Measurements from ENCODE around the gene JARID2.

The JARID2 gene

DNA sequence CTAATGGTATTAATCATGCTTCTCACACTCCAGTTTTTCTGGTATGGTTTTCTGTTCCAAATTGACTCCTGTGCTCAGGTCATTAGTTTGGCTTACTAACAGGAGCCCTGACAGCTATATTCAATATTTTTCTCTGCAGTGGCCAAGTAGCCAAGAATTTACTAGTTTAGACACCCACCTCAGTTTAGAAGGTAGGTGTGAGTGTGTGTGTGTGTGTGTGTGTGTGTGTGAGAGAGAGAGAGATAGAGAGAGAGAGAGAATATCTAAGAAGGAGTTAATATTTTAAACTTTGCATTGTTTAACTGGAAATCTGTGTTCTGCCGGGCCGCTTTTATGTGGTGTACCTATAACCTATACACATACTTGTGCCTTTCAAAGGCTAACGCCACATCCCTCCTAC lies 18.5 kb downstream of the JARID2 start:
- FAIRE-seq, result no peak

GRCh38 chr6:15264902-15265761 lies 19.3 kb downstream of the JARID2 start:
- DNase-seq (ENCODE audit: low spot score), result no peak

More for the DNA sequence above, 18.5 kb downstream of the JARID2 start:
- no peak for DNase-seq (ENCODE audit: low spot score)

DNA sequence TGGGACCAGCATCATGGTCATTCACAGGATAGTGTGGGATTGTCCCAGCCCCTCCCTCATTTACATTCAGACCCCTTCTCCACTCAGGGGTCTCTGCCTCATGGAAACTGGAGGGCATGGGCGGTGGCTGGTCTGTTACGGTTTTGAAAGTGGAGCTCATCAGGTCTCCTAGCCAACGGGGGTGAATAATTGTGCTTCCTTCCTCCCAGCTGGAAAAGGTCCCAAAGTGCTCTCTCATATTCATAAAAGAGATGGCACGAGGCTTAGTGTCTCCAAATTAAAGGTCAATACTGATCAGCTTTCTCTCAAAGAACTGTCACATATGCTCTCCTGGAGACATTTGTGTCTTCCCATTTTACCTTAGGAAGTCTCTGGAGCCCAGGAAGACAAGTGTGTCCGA lies 19.9 kb downstream of the JARID2 start:
- FAIRE-seq (no peak), DNase-seq (ENCODE audit: low spot score) (no peak)

More at GRCh38 chr6:15264902-15265761, 19.3 kb downstream of the JARID2 start:
- FAIRE-seq, result no peak

GRCh38 chr6:15266423-15266996 lies 20.6 kb downstream of the JARID2 start:
- no peak for DNase-seq (ENCODE audit: low spot score)

GRCh38 chr6:15267221-15267620 lies 21.4 kb downstream of the JARID2 start:
- no peak for FAIRE-seq
- no peak for DNase-seq (ENCODE audit: low spot score)

More at GRCh38 chr6:15266423-15266996, 20.6 kb downstream of the JARID2 start:
- FAIRE-seq, result no peak

DNA sequence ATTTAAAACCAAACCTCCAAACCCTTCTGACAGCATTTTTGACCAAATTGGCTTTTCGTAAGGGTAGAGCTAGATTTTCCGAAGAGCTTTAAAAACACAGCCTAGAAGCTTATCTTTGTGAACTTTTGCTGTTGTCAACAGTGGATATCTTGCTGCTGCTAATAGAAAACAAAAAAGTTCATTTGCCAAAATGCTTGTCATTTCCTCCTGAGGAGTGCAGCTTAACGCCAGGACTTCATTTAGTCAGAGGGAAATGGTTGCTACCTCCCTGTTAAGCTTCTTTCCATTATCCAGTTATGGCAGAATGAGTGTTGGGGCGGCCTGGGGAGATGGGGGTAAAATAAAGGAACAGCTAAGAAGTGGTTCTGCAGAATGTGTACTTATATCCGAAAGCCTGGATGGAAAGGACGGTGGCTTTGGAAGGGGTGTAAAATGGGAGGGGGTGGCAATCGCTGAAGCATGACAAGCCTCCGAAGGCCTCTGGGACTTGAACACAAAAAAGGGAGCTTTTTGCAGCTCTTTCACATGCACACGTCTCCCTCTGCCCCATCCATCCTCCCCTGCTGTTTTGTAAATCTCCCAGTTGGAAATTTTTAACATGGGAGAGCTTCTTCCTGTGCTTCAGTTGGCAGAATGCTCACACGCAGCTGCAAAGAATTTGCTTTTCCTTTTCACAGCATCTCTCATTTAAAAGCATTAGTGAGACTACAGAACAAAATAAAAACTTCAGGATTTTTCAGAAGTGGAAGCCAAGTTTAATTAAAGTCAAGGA lies 22.5 kb downstream of the JARID2 start:
- FAIRE-seq (no peak), DNase-seq (ENCODE audit: low spot score) (no peak)

- no peak for FAIRE-seq
Measured at GRCh38 chr6:15269011-15269410, 23.1 kb downstream of the JARID2 start.

GRCh38 chr6:15269619-15270018 lies 23.8 kb downstream of the JARID2 start:
- FAIRE-seq, result no peak

More at GRCh38 chr6:15269011-15269410, 23.1 kb downstream of the JARID2 start:
- DNase-seq (ENCODE audit: low spot score), result no peak

DNA sequence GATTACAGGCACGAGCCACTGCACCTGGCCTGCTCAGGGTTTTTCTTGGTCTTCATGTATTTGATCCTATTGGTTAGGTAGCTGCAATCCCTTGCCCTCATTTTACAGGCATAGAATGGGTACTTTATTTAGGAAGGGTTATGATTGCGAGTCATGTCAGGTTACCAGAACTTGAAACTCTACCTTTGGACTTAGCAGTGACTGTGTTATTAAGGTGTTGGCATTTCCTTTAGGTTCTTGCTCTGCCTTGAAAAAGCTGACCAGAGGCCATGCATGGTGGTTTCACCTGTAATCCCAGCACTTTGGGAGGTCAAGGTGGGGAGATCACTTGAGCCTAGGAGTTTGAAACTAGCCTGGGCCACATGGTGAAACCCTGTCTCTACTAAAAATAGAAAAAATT lies 24.5 kb downstream of the JARID2 start:
- DNase-seq (ENCODE audit: low spot score) (no peak), FAIRE-seq (no peak)

More at GRCh38 chr6:15269619-15270018, 23.8 kb downstream of the JARID2 start:
- no peak for DNase-seq (ENCODE audit: low spot score)

- no peak for DNase-seq (ENCODE audit: low spot score)
- no peak for FAIRE-seq
Measured at GRCh38 chr6:15272562-15272961, 26.7 kb downstream of the JARID2 start.

- FAIRE-seq (no peak), DNase-seq (ENCODE audit: low spot score) (no peak)
Measured at GRCh38 chr6:15274692-15275387, 29.0 kb downstream of the JARID2 start.

GRCh38 chr6:15276036-15276985 lies 30.4 kb downstream of the JARID2 start:
- DNase-seq (ENCODE audit: low spot score) (no peak), FAIRE-seq (no peak)

DNA sequence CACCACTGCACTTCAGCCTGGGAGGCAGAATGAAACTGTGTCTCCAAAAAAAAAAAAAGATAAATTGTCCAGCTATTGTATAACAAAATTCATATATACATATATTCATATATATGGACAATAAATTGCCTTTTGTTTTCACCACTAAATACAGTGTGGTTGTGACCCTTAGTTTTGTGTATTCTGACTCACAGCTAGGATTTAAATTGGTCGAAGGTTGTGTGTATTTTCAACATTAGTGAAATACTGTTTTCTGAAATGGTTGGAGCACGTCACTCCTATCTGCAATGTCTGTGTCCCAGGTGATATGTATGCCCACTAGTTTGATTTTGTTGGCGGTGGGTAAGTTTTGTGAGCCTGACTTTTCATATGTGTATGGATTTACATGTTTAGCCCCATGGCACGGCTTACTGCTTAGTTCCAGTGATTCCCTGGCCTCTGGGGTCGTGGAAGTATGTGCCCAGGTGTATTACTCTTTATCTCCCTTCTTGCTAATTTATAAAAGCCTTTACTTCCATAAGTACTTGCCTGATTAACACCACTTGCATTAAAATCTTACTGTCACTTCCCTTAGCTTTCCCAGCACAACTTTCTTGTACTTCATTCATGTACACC lies 33.3 kb downstream of the JARID2 start:
- FAIRE-seq (no peak), DNase-seq (ENCODE audit: low spot score) (no peak)

DNA sequence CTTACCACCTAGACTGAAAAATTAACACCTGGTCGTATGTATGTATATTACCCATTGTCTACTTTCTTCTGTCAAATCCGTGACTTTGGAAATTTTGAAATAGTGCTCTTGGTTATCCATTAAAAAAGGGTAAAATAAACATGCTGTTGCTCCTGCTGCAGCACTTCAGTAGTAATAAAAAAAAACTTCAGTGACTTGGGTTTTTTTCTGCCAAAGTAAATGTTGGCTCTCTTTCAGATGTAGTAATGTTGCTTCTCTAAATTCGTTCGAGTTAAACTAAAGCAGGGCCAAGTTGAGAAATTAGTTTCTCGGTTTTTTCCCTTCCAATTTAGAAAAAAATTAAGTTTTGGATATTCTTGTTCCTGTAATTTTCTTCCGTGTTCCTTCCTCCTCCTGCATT lies 34.2 kb downstream of the JARID2 start:
- DNase-seq (ENCODE audit: low spot score), result no peak
- no peak for FAIRE-seq

DNA sequence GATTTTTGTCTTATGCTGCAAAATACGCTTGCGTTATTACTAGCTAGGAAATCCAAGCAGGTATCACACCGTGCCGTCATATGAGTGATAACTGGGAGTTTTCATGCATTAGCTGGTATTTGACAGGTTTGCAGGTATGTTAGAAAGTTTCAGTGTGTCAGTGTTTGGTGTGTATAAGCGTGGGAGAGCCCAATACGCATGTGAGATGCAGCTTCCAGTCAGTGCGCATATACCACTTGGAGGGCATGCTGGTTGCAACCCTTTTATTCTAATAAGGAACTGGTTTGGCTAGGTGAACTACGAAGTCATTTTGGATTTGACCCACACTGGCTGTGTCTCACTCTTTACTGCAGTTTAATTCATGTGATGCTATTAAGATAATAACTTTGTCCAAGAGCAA lies 35.1 kb downstream of the JARID2 start:
- DNase-seq (ENCODE audit: low spot score) (no peak), FAIRE-seq (no peak)

GRCh38 chr6:15282334-15282733 lies 36.5 kb downstream of the JARID2 start:
- DNase-seq (ENCODE audit: low spot score) (no peak), FAIRE-seq (no peak)

DNA sequence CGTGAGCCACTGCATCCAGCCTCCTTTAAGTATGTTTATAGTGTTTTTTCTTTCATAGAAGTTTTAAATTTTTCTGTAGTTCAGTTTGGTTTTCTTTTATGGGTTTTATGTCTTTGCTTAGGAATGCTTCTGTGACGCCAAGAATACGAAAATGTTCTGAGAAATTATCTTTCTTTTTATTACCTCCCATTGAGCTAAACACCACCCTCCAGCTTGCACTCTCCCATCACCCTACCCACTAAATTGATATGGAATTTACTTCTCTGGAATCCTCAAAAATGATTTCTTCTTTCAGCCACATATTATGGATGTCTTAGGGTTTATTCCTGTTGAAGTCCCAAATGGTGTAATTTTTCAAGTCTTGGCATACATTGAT lies 38.1 kb downstream of the JARID2 start:
- FAIRE-seq (no peak), DNase-seq (ENCODE audit: low spot score) (no peak)

DNA sequence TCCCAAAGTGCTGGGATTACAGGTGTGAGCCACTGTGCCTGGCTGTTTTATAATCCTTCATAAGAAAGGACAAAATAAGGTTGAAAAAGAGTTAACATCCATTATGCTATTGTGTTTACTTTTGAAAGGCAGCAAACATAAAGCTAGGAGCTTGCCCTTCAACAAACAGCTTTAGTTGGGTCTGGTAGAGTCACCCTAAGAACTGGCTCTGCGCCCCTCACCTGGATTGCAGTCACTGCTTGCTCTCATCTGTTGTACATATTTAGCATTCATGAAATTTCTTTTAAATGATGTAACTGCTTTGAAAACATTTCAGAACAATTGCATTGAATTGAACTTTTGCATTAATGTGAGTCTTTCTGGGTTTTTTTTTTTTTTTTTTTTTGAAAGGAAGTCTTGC lies 38.9 kb downstream of the JARID2 start:
- DNase-seq (ENCODE audit: low spot score) (peak; percentile 48), FAIRE-seq (no peak)

- FAIRE-seq (no peak), DNase-seq (ENCODE audit: low spot score) (no peak)
Measured at GRCh38 chr6:15285682-15286294, 39.9 kb downstream of the JARID2 start.

Measured in urothelium cell line (cell line).